Skeletal muscle cell (primary cell): ENCODE measurements around the gene MST1.

Experiments
- DNase-seq: peaks from one replicate; pipeline ENCODE4 v3.0.0-alpha.2; 2010; ENCODE audit warnings: low read depth
- H3K4me3 ChIP-seq: 2 replicates; pipeline ENCODE4 v1.5.1; 2011; ENCODE audit warnings: low read depth, mild to moderate bottlenecking, control low read depth, low read length, moderate library complexity

MST1 gene

DNA sequence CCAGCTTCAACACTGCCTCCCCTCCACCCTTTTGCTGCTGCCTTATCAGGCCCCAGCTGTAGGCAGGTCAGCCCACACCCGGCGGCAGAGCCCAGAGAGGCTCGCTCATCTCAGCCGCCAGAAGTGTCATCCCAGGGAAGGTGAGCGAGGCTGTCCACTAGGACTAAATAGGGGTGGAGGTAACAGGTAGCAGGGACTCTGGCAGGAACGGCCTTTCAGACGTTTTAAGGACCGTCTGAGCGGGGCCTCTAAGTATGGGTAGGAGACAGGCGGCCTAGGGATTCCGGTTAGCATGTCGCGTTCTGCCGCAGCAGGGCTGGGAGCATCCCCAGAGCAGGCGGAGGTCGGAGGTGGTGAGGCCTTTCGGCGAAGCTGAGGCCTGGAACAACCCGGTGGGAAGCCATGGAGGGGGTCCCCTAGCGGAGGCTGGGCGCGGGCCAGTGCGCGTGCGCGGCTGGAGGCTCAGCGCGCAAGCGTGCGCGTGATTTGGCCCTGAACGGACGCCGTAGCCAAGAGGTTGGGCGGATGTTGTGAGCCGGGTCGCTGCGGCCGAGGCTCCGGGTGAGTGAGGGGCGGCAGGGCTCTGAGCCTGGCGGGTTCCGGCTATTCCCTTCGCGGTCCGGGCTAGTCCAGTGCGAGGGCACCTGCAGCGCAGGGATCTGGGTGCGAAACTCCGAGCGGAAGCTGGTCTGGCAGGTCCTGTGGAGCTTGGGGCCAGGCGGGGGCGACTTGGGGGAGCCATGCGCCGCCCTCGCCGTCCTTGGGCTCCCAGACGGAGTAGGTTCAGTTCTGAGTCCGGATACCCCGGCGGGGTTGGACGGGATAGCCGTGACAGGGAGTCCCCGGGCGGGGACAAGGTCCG lies at the start of gene MST1, which contains the start of gene RNF123:
TSS of gene MST1 (minus strand) at position 429 of the 862 bp plus-strand sequence. CDS start 783 bp downstream, outside the sequence.
TSS of gene RNF123 (plus strand) at position 512 of the 862 bp plus-strand sequence. CDS start 1,609 bp downstream, outside the sequence.
- DNase-seq, result peak; percentile 68
- H3K4me3 ChIP-seq, result peak within 1 kb of the TSS; percentile 95

- no peak for DNase-seq
- H3K4me3 ChIP-seq, result no peak overlapping the region
These were observed 48.9 kb upstream of the MST1 start for GRCh38 chr3:49738067-49738713.

DNA sequence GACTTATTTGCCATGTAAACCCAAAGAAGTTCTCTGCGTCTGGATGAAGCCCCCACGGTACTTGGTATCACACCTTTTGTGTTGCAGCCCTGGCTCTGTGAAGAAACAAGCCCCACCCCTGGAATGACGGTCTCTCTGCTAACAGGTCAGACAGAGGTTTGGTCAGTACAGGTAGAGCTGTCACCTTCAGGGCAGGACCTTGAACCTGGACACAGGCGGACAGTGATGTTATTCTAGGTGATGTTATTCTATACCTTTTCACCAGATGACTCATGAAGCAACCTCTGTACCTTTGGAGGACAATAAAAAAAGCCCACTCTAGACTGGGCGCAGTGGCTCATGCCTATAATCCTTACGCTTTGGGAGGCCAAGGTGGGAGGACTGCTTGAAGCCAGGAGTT lies 45.5 kb upstream of the MST1 start:
- DNase-seq, result no peak
- no peak overlapping the region for H3K4me3 ChIP-seq

- H3K4me3 ChIP-seq, result no peak overlapping the region
- DNase-seq, result no peak
These were observed 44.3 kb upstream of the MST1 start for GRCh38 chr3:49733551-49733950.

- no peak overlapping the region for H3K4me3 ChIP-seq
- DNase-seq, result no peak
These were observed 43.3 kb upstream of the MST1 start for GRCh38 chr3:49732597-49732996.

DNA sequence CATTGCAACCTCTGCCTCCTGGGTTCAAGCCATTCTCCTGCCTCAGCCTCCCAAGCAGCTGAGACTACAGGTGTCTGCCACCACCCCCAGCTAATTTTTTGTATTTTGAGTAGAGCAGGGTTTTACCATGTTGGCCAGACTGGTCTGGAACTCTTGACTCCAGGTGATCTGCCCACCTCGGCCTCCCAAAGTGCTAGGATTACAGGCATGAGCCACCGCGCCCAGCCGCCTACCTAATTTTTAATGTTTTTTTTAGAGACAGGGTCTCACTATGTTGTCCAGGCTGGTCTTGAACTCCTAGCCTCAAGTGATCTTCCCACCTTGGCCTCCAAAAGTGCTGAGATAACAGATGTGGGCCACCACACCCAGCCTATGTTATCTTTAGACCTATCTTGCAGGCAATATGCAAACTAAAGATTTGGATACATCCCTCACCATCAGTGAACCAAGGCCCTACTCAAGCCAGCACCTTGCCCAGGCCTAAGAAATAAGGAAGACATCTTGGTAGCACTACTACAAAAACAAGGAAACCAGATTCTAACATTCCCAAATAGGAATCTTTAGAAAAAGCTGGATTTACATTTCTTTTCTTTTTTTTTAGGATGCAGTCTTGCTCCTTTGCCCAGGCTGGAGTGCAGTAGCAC lies 40.8 kb upstream of the MST1 start:
- H3K4me3 ChIP-seq, result no peak overlapping the region
- no peak for DNase-seq

GRCh38 chr3:49727924-49728361 lies 38.7 kb upstream of the MST1 start:
- no peak overlapping the region for H3K4me3 ChIP-seq
- DNase-seq, result no peak

DNA sequence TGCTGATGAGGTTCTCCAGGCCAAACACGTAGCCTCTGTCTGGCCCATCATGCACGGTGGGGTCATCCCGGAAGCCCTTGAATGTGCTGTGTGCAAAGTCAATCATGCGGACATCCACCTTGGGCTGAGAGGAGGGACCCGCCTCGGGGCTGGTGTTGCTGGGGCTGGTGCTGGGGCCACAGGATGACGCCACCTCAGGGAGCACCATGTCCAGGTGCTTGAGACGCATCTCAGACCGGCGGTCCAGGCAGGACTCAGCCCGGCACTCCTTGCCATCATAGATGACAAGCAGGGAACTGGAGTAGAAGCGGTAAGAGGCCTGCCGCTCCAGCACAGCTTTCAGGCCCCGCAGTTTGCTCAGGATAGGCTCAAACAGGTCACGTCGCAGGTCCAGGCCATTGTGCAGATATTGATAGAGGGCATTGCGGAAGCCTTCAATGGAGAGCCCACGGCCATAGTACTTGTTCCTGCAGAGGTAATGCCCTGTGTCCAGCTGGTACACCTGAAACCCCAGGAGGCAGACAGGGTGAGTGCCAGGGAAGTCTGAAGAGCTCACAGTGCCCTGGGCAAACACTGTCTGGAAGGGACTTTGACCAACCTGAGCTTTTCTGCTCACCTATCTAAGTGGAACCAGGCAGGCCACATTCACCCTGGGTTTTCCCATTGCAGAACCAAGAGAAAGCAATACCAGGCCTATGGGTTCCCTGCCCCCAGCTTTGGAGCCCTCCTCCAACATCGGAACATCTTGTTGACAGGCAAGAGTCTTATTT lies 38.1 kb upstream of the MST1 start:
- H3K4me3 ChIP-seq, result no peak overlapping the region
- DNase-seq, result no peak

GRCh38 chr3:49725906-49726681 lies 36.8 kb upstream of the MST1 start:
- no peak for DNase-seq
- H3K4me3 ChIP-seq, result no peak overlapping the region

- H3K4me3 ChIP-seq, result peak overlapping the region; percentile 99
- DNase-seq, result no peak
These were observed 35.3 kb upstream of the MST1 start for GRCh38 chr3:49724586-49724985.

- peak within 1 kb of the TSS; percentile 99 for H3K4me3 ChIP-seq
- peak; percentile 87 for DNase-seq
These were observed 34.6 kb upstream of the MST1 start, which contains the start of gene GMPPB for GRCh38 chr3:49723628-49724551. TSS of gene GMPPB (minus strand) at chr3:49723951. CDS start at chr3:49723726, 225 bp downstream.

GRCh38 chr3:49723296-49723627 lies 34.0 kb upstream of the MST1 start:
- no peak for DNase-seq
- peak overlapping the region; percentile 99 for H3K4me3 ChIP-seq

DNA sequence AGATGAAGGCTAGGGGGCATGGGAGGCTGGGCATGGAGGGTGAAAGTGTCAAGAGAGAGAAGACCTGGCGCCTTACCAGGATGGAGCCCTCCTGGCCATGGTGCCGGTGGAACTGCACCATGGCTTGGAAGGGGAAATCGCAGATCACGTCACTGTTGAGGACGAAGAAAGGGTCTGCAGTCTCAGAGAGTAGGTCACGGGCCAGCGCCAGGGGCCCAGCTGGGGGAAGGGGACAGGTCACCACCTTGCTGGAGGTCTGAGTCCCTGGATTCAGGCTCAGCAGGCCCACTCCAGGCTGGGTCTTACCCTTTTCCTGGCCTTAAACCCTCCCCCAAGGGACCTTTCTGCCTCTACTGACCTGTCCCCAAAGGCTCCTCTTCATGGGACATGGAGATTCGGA lies 33.6 kb upstream of the MST1 start:
- DNase-seq, result no peak
- peak overlapping the region; percentile 99 for H3K4me3 ChIP-seq

DNA sequence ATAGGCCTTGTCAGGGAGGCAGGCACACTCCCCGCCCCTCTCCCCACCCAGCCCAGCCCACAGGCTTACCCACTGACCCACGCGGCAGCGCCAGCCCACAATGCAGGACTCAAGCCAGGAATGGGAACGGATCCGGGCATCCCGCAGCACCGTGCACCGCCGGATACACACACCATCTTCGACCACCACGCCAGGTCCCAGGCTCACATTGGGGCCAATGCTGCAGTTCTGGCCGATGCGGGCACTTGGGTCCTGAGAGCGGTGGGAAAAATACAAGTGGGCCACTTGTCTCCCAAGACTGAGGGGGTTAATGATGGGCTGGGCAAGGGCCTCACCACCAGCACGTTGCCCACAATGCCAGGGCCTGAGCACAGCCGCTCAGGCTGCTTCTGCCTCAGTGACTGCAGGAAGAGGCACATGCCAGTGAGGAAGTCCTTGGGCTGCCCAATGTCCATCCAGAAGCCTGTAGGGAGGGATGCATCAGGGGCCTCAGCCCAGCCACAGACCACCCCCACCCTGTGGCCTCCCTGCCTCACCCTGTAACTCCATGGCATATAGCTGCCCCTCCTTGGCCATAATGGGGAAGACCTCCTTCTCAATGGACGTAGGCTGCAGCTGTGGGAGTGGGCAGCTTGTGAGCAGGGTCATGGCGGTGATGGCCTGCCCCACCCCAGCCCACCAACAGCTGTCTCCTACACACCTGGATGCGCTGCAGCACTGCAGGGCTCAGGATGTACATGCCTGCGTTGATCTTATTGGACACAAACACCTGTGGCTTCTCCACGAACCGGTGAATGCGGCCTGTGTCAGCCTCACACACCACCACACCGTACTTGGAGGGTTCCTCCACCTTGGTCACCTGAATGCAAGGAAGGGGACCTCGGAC lies 32.9 kb upstream of the MST1 start:
- H3K4me3 ChIP-seq, result peak overlapping the region; percentile 99
- no peak for DNase-seq

GRCh38 chr3:49721596-49721895 lies 32.3 kb upstream of the MST1 start:
- no peak for DNase-seq
- no peak overlapping the region for H3K4me3 ChIP-seq

DNA sequence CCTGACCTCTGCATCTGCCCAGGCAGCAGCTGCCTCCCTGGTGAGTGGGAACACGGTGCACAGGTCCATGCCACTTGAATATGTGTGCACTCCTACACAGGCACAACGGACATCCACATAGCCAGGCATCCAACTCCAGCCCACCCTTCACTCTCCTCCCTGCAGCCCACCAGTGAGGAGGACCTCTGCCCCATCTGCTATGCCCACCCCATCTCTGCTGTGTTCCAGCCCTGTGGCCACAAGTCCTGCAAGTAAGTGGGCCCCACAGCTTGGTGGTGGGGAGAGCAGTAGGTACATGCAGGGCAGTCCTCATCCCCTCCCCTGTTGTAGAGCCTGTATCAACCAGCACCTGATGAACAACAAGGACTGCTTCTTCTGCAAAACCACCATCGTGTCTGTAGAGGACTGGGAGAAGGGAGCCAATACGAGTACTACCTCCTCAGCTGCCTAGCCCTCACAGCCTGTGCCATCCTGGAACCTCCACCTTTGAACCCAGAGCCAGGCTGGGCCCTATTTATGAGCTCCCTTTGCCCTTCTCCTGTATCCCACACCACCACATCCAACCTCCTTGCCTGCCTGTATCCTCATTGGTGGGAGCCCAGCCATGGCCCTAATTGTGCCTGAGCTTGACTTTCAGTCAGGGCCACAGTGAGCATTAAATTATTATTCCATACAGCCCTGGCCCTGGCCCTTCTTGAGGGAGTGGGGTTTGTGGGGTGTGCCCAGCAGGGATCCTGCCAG lies 31.8 kb upstream of the MST1 start:
- DNase-seq, result no peak
- no peak overlapping the region for H3K4me3 ChIP-seq
